Epithelial cell of proximal tubule (primary cell): ENCODE measurements around the gene ZFHX3. TPM values are rescaled to one million over a fixed set of nuclear protein-coding genes. Genes with fewer than 3 reads are reported as not detected.

Experiments
- DNase-seq: peaks from one replicate; pipeline ENCODE4 v3.0.0-alpha.2; 2011; ENCODE audit warnings: low read depth
- H3K4me3 ChIP-seq: 2 replicates; pipeline ENCODE4 v1.5.1; 2011; ENCODE audit warnings: low read depth, mild to moderate bottlenecking, low read length
- total RNA-seq: library from RNA; depleted of rRNA; stranded (reverse); fragments of >200 nt; gene quantifications from 2 replicates; pipeline ENCODE4 v1.2.3, GENCODE V29; 2015
- TF ChIP-seq, protein P1 (sequence below): conservative IDR thresholded peaks from 2 replicates; pipeline ENCODE4 v1.5.1; 2012; ENCODE audit warnings: low read depth, mild to moderate bottlenecking, low read length

The ZFHX3 gene
- total RNA-seq, 1 donor from 2014 or later = 9.6 TPM

DNA sequence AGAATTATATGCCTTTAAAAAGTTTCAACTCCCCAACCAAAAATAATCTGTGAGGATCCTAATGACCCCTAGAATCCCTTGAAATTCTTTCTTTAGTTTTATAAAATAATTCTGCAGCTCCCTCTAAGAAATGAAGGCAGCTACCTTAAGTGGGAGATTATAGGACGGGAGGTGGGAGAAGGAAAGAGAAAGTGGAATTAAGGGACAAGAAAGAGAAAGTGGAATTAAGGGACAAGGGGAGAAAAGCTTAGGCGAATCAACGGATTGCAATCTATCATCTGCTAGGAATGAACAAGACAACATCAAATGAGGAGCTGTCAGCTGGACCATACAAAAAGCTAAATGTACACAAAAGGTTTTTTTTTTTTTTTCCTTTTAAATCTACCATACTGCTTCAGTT, 262.0 kb downstream of the ZFHX3 start:
- TF ChIP-seq, protein P1, sequence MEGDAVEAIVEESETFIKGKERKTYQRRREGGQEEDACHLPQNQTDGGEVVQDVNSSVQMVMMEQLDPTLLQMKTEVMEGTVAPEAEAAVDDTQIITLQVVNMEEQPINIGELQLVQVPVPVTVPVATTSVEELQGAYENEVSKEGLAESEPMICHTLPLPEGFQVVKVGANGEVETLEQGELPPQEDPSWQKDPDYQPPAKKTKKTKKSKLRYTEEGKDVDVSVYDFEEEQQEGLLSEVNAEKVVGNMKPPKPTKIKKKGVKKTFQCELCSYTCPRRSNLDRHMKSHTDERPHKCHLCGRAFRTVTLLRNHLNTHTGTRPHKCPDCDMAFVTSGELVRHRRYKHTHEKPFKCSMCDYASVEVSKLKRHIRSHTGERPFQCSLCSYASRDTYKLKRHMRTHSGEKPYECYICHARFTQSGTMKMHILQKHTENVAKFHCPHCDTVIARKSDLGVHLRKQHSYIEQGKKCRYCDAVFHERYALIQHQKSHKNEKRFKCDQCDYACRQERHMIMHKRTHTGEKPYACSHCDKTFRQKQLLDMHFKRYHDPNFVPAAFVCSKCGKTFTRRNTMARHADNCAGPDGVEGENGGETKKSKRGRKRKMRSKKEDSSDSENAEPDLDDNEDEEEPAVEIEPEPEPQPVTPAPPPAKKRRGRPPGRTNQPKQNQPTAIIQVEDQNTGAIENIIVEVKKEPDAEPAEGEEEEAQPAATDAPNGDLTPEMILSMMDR = no peak
- no peak overlapping the region for H3K4me3 ChIP-seq
- no peak for DNase-seq

GRCh38 chr16:72785171-72785570, 262.8 kb downstream of the ZFHX3 start:
- H3K4me3 ChIP-seq = no peak overlapping the region
- TF ChIP-seq, protein P1 = no peak

GRCh38 chr16:72783716-72784318, 264.1 kb downstream of the ZFHX3 start:
- H3K4me3 ChIP-seq = no peak overlapping the region
- no peak for DNase-seq
- TF ChIP-seq, protein P1 = no peak

More at GRCh38 chr16:72785171-72785570, 262.8 kb downstream of the ZFHX3 start:
- no peak for DNase-seq

DNA sequence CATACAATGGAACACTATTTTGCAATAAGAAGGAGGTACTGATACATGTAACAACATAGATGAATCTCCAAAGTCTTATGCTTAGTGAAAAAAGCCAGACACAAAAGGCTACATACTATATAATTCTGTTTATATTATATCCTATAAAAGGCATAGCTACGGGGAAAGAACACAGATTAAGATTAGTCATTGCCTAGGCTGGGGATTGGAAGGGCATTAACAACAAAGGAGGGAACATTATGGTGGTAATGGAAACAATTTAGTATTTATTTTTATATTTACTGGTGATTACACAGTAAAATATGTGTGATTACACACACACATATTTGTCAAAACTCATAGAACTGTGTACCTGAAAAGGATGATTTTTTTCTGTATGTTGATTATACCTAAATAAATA, 278.1 kb downstream of the ZFHX3 start:
- TF ChIP-seq, protein P1 = no peak
- DNase-seq = no peak
- no peak overlapping the region for H3K4me3 ChIP-seq

DNA sequence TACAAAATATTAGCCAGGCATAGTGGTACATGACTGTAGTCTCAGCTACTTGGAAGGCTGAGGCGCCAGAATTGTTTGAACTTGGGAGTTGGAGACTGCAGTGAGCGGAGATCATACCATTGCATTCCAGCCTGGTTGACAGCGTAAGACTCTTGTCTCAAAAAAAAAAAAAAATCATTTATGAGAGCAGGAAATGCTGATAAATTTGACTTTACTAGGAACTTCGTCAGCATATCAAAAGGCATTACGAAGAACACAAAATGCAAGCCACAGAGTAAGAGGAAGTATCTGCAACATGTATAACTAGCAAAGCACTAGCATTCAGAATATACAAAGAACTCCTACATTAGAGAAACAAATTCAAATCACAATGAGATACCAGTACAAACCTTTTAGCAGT, 279.3 kb downstream of the ZFHX3 start:
- DNase-seq = no peak
- TF ChIP-seq, protein P1 = no peak
- no peak overlapping the region for H3K4me3 ChIP-seq

GRCh38 chr16:72766506-72766905, 281.4 kb downstream of the ZFHX3 start:
- no peak overlapping the region for H3K4me3 ChIP-seq
- TF ChIP-seq, protein P1 = no peak
- no peak for DNase-seq

- H3K4me3 ChIP-seq = no peak overlapping the region
- no peak for DNase-seq
- TF ChIP-seq, protein P1 = no peak
These were observed 283.8 kb downstream of the ZFHX3 start for GRCh38 chr16:72764015-72764654.
